GM12801 (cell line): ENCODE measurements around the gene MCF2L2.

Source experiments
- TF ChIP-seq, protein P1 (sequence below): IDR thresholded peaks from one replicate; pipeline ENCODE4 v1.5.1; 2011; ENCODE audit warnings: control low read depth; ENCODE audit not compliant: insufficient read length; ENCODE audit errors: extremely low read depth

Gene MCF2L2

DNA sequence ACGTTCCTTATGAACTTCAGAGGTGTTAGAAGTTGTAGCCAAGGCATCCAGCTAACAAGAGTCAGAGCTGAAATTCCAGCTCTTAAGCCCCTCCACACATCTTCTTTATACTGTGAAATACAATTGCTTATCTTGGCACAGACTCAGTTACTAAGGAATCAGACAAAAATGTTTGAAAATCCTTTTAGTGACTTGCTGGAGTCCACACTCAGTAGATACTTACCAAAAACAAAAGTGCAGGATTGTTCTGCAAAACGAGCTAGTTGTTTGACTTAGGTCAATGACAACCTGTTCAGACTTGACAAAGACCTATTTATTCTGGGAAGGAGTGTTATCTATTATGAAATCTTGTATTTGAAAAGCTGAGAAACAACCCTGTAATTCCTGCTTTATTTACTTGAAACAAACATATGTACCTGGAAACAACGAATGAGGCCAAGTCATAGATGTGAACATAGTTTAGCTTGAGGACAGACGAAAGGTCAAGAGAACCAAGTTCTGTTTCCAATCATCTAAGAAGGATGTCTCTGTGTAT lies 136.9 kb downstream of the MCF2L2 start:
- TF ChIP-seq, protein P1, sequence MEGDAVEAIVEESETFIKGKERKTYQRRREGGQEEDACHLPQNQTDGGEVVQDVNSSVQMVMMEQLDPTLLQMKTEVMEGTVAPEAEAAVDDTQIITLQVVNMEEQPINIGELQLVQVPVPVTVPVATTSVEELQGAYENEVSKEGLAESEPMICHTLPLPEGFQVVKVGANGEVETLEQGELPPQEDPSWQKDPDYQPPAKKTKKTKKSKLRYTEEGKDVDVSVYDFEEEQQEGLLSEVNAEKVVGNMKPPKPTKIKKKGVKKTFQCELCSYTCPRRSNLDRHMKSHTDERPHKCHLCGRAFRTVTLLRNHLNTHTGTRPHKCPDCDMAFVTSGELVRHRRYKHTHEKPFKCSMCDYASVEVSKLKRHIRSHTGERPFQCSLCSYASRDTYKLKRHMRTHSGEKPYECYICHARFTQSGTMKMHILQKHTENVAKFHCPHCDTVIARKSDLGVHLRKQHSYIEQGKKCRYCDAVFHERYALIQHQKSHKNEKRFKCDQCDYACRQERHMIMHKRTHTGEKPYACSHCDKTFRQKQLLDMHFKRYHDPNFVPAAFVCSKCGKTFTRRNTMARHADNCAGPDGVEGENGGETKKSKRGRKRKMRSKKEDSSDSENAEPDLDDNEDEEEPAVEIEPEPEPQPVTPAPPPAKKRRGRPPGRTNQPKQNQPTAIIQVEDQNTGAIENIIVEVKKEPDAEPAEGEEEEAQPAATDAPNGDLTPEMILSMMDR, result no peak

DNA sequence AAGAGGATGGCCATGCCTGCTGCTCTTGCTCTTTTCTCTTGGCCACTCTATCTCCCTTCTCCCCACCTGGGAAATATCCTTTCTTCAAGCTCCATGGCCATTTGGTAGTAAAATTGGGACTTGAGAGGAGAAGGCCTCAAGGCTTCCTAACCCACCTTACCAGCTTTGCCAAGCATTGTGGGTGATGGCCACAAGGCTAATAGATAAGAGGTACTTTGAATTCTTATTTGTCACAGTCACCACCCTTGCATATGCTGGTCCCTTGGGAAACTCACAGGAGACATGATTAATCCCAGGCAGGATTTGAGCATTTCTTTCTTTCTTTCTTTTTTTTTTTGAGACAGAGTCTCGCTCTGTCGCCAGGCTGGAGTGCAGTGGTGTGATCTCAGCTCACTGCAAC lies 138.2 kb downstream of the MCF2L2 start:
- TF ChIP-seq, protein P1, result no peak

DNA sequence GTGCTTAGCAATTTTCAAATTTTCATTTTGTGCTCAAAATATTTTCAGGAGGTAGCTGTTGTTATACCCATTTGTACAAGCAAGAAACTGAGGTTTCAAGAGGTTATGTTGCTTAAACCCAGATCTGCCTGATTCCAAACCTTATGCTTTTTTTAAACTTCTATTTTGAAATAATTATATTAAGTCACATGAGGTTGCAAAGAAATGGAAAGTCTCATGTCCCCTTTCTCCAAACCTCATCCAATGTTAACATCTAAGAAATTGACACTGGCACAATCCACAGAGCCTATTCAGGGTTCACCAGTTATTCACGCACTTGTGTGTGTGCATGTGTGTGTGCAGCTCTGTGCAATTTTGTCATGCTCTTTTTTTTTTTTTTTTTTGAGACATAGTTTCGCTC lies 140.3 kb downstream of the MCF2L2 start:
- TF ChIP-seq, protein P1, result no peak

DNA sequence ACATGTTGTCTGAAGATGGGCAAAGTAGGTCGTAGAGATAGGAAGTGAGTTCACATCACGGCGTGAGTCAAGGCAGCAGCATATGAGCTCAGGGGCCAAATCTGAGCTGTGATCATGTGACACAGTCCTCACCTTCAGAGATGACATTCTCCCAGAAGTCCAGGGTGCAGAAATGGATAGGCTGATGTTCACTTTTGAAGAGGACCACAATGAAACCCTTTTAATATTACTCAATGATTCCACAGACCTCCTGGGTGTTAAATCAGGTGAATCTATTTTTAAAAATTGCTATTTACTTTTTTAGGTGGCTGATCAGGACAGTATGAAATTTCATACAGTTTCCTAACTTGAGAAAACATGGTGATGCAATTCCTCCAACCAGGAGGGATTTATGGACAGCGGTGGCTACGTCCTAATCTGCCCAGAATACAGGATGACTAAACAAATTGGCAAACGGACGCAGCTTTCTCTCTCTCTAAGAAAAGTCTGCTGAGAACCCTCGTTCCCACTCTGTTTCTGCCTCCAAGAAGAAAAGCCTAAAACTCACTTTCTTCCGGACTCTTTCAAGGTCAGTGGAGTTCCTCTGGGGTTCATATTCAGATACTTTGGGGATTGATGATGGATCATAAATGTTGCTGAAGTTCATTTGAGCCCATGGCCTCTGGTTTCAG lies 141.0 kb downstream of the MCF2L2 start:
- TF ChIP-seq, protein P1, result no peak

DNA sequence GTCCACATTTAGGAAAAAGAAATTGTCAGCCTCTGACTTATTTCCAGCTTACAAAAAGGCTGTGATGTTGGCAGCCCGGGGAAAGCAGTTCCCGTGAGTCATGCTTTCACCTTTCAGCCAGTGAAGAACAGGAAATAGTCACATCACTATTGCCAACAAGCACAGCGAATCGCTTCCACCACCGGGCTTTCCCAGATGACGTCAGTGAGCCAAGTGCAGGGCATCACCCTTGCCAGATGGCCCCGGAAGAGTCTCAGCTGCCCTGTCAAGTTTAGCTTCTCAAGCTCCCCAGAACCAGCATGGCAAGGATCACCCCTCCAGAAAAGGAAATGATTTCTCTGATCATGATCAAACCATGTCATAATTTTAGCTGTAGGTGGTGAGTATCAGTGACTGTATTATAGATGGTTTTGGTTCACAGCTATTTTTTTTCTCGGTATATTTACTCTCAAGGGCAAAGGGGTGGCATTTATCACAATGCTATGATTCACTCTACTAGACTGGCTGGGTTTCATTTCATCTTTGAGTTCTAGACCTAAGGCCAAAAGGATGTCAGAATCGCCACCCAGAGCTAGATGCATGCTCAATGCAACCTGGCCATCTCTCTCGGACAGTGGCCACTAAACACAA lies 142.5 kb downstream of the MCF2L2 start:
- TF ChIP-seq, protein P1, result no peak

DNA sequence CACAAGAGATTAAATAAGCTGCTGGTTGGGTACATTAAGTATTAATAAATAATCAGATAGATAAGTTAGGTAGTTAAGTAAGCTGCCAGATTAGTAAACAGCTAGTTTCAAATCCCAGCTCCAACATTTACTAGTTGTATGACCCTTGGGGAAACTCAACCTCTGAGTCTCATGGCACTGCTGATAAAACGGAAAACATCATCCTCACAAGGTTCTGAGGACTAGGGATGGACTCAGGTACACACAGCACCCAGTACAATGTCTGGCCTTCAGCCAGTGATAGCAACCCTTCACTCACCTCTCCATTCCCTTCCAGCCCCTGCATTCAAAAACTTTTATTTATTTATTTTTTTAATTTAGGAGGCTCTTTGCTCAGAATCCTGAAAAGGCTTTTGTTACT lies 143.1 kb downstream of the MCF2L2 start:
- TF ChIP-seq, protein P1, result no peak

DNA sequence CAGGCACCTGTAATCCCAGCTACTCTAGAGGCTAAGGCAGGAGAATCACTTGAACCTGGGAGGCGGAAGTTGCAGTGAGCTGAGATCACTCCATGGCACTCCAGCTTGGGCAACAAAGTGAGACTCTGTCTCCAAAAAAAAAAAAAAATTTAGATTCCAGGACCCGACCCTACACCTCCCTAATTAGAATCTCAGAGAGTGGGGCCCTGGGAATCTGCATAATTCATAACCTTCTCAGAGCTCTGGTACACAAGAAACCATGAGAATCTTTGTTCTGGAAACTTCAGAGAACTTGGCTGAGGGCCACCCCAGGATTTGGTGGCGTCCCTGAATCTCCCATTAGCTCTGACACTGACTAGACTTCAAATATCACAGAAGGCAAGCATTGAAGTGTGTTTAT lies 143.8 kb downstream of the MCF2L2 start:
- TF ChIP-seq, protein P1, result no peak
